Measurements from ENCODE around the gene CLIC5. TPM values are rescaled to one million over a fixed set of nuclear protein-coding genes. Genes with fewer than 3 reads are reported as not detected.

CLIC5 gene
- total and polyA plus RNA-seq, 2 of the 8 experiments (the other 6 are each of a cell fraction or from before 2014, with no cell fraction given) = 0.12 to 0.15 TPM

- Histone ChIP-seq H3K4me2 (ENCODE audit: insufficient read depth in 1 of 2, low read depth in 2 of 2, low read length in 2 of 2) (no peak overlapping the region), H3K4me1 (replicated peaks in 1 of 4; ENCODE audit: control insufficient read depth in 3 of 4, insufficient read depth in 4 of 4, low read length in 3 of 4) (no peaks in the 10 kb centered on the region), H3K4ac (replicated peaks; ENCODE audit: insufficient read length, low read depth, low read length) (no peak overlapping the region), H4K5ac (ENCODE audit: insufficient read length, low read depth, low read length) (no peak overlapping the region), H3K79me2 (ENCODE audit: control insufficient read depth in 1 of 2, insufficient read depth in 2 of 2, low read length in 2 of 2) (no peaks in the 10 kb centered on the region), H2BK120ac (replicated peaks; ENCODE audit: low read depth, low read length) (no peak overlapping the region), H3K18ac (ENCODE audit: extremely low read depth, low read length) (no peak overlapping the region), H3K23me2 (ENCODE audit: low read depth, low read length) (no peaks in the 10 kb centered on the region), H3K14ac (ENCODE audit: insufficient read length) (no peak overlapping the region), H4K20me1 (replicated peaks in 1 of 2; ENCODE audit: control insufficient read depth in 1 of 2, insufficient read depth in 2 of 2, low read length in 2 of 2) (no peaks in the 10 kb centered on the region), H2BK15ac (ENCODE audit: low read length) (no peak overlapping the region), H3K9me3 (ENCODE audit: insufficient read depth in 2 of 2, low read depth in 1 of 2, low read length in 1 of 2) (no peaks in the 10 kb centered on the region), H3K79me1 (ENCODE audit: low read depth, low read length) (no peaks in the 10 kb centered on the region), H2BK20ac (ENCODE audit: low read length) (no peak overlapping the region), H3K36me3 (ENCODE audit: control insufficient read depth in 2 of 4, insufficient read depth in 4 of 4, low read length in 3 of 4) (no peaks in the 10 kb centered on the region), H2AFZ (ENCODE audit: low read length) (no peak overlapping the region), H3K27me3 (replicated peaks in 1 of 4; ENCODE audit: control insufficient read depth in 3 of 4, extremely low read depth in 1 of 4, insufficient read depth in 3 of 4, low read length in 3 of 4) (no peaks in the 10 kb centered on the region), H3K4me3 (ENCODE audit: extremely low read depth in 1 of 4, insufficient read depth in 2 of 4, low read depth in 3 of 4, low read length in 4 of 4) (no peak overlapping the region), H2BK12ac (ENCODE audit: low read depth, low read length) (no peak overlapping the region), H3K9ac (replicated peaks in 1 of 4; ENCODE audit: extremely low read depth in 1 of 4, low read depth in 3 of 4, low read length in 3 of 4) (no peak overlapping the region), H4K8ac (ENCODE audit: extremely low read depth, insufficient read depth, low read length) (no peak overlapping the region), H2AK5ac (ENCODE audit: low read depth, low read length) (no peak overlapping the region), H3K23ac (ENCODE audit: insufficient read length) (no peak overlapping the region), H2BK5ac (ENCODE audit: low read depth, low read length) (no peak overlapping the region), H3K56ac (replicated peaks; ENCODE audit: insufficient read length, low read depth, low read length) (no peak overlapping the region), H4K91ac (replicated peaks; ENCODE audit: insufficient read length, low read length) (no peak overlapping the region), H3K27ac (ENCODE audit: low read depth, low read length) (no peak overlapping the region)
- DNase-seq (ENCODE audit: low read depth in 1 of 2, low spot score in 2 of 2) = no peak
- no peak for FAIRE-seq
- CTCF ChIA-PET (ENCODE audit: partially characterized antibody) = interaction anchor here (1.4 kb wide), 1 partner anchor 14 kb away, joined by 3 read pairs; no protein-coding TSS in a partner anchor
- TF ChIP-seq SUZ12 (IDR thresholded peaks at IDR 0.05; ENCODE audit: low read length) (no peak), SAP30 (IDR thresholded peaks at IDR 0.05; ENCODE audit: insufficient read depth, insufficient replicate concordance, low read length) (no peak), TBP (IDR thresholded peaks at IDR 0.05; ENCODE audit: low read depth, low read length) (no peak)
- POLR2A ChIA-PET (ENCODE audit: partially characterized antibody) = no interaction called here
- 93% methylated on average over 1 of the region's 1 CpG; no CpG with 5 or more reads in 1 of the 2 experiments for WGBS, 2 experiments (ENCODE audit: extremely low coverage in 1 of 2, insufficient coverage in 1 of 2, insufficient read length in 1 of 2, insufficient replicate concordance in 2 of 2, low coverage in 1 of 2, low lambda C conversion rate in 2 of 2, missing lambda C conversion rate in 1 of 2)
Measured at GRCh38 chr6:45987856-45988255, 27.8 kb downstream of the CLIC5 start.

All from H1 (cell line).